ENCODE results near the gene WIPF1.

WIPF1 gene

DNA sequence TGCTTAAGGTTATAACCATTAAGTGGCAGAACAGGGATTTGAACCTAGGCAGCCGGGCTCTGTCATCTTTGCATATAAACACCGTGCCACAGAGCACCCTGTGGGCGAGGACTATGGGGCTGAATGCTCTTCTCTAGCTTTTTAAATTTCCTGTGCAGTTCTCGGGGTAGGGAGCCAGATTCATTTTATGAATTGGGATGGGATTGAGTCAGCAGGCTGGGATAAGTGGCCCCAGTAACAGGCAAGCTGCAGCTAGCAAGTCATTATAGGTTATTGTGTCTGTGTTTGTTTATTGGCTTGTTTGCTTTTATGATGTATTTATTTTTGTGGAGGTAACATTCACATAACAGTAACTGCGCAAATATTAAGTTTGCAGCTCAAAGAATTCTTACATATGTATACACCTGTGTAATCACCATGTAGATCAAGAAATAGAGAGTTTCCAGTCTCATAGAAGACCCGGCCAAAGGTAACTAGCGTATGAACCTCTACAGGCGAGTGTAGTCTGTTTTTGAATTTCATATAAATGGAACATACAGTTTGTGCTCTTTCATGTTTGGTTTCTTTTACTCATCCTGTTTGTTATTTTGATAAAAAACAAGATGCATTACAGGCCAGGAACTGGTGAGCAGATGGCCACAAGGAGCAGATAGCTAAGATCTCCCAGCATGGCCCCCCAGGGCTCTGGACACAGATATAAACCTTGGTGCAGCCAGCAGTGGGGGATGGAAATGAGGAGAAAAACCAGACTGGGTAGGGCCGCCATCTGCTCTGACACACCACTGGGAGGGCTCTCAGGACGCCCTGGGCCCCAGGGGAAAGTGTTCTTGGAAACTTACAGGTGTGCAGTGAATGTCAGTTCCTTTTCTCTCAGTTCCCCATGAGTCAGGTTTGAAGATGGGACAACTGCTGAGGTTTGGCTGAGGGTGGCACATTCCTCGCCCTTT lies 61.6 kb downstream of the WIPF1 start:
- no peak for DNase-seq (ENCODE audit: low read depth)

DNA sequence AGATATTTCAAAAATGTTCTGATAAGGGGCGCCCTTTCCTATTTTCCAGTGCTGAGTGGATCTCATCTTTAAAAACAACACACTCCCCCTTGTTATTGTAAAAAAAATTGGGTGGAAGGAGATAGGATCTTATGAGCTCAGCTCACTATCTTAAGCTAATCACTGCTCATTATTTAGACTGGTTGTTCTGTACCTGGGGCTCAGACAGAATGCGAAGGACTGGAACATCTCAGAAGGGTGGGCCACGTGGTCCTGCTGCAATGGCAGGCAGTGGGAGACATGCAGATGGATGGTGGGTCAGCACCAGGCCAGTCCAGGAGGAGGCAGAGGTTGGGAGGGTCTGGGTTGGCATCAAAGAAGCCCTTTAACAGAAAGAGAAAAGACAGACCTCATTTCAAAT lies 62.5 kb downstream of the WIPF1 start:
- no peak for DNase-seq (ENCODE audit: low read depth)

DNA sequence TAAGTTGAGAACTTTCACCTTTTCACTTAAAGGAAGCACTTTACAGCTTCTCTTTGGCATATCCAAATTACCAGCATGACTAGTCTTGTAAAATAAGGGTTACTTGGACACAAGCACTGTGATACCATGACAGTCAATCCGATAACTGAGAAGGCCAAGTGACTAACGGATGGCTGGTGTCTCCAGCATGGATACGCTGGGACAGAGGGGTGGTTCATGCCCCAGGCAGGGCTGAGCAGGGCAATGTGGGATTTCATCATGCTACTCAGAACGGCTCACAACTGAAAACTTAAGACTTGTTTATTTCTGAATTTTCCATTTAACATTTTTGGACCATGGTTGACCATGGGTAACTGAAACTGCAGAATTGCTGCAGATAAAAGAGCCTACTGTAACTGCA lies 67.7 kb downstream of the WIPF1 start:
- DNase-seq (ENCODE audit: low read depth), result no peak

DNA sequence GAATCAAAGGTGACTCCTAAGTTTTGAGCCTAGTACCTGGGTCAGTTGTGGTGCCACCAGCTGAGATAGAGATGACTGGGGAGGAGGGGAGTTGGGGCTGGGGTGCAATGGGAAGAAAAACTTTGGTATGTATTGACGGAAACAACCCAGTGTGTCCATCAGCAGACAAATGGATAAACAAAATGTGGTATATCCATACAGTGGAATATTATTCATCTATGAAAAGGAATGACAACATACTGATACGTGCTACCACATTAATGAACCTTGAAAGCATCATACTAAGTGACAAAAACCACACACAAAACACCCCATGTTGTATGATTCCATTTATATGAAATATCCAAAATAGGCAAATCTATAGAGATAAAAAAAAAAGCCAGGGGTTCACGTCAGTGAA lies 69.6 kb downstream of the WIPF1 start:
- DNase-seq (ENCODE audit: low read depth), result no peak

DNA sequence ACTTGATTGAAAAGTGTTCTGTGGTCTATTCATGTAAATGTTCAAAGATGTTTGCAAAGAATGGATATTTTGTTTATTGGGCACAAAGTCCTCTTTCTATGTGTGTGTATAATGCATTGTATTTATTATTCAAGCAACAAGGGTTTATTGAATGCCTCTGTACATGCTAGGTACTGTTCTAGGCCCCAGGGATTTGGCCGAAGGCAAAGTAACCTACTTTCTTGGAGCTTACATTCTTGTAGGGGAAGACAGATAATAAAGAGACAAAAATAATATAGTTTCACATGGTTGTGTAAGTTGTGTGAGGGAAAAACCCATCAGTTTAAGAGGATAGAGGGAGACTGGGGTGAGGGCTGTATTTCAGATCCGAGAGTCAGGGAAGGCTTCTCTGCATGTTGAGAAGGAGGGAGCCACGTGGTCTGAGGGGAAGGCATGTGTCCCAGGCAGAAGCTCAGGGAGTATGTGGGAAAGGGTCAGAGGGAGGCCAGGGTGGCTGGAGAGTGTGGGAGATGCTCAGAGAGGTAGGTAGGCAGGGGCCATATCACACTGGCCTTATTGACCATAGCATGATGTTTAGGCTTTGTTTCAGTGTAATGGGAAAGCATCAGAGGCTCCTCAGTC lies 70.4 kb downstream of the WIPF1 start:
- DNase-seq (ENCODE audit: low read depth), result no peak

DNA sequence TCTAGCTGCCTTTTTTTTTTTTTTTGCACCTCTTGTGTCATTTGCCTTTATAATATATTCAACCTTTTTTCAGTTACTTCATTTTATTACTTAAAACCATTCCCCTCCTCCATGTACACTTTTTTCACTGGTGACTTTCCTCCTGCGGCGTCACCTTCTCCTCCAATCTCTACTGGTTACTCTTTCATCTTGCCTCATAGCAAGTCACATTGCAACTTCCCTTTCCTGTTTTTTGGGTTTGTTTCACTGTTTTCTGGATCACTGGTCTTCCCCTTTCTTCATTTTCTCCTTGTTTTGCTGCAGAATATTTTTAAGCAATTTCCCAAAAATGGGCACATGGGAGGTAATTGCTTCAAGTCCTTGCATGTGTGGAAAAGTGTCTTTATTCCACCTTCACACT lies 73.1 kb downstream of the WIPF1 start:
- no peak for DNase-seq (ENCODE audit: low read depth)

DNA sequence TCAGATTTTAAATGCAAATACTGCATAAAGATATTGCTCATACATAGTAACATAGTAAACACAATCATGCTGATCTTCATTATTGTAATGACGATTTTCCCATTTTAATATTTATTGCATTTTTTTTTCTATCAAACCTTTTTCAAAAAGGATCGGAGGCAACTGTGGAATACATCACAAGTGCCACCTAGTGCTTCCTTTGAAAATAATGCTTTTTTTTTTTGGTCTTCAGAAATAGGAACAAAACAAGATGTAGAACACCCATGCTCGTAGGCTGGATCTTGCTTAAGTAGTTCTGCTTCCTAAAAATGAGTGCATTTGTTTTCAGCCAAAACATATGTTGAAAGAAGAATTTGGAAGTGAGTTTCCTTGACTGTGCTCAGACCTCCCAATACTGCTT lies 75.1 kb downstream of the WIPF1 start:
- no peak for DNase-seq (ENCODE audit: low read depth)

DNA sequence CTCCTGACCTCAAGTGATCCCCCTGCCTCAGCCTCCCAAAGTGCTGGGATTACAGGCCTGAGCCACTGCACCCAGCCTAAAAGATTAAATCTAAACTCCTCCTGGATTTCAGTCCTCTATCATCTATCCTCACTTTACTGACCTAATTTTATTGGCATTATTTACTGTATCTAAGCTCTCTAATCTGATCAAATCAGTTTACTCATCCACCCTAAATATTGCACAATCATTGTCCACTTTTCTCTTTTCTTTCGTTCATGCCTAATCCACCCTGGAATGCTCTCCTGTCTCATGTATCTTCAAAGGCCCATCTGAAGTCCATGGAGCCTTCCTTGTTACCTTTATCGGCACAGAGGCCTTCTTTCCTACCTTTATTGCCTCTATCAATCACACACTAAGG lies 79.2 kb downstream of the WIPF1 start:
- DNase-seq (ENCODE audit: low read depth), result no peak

DNA sequence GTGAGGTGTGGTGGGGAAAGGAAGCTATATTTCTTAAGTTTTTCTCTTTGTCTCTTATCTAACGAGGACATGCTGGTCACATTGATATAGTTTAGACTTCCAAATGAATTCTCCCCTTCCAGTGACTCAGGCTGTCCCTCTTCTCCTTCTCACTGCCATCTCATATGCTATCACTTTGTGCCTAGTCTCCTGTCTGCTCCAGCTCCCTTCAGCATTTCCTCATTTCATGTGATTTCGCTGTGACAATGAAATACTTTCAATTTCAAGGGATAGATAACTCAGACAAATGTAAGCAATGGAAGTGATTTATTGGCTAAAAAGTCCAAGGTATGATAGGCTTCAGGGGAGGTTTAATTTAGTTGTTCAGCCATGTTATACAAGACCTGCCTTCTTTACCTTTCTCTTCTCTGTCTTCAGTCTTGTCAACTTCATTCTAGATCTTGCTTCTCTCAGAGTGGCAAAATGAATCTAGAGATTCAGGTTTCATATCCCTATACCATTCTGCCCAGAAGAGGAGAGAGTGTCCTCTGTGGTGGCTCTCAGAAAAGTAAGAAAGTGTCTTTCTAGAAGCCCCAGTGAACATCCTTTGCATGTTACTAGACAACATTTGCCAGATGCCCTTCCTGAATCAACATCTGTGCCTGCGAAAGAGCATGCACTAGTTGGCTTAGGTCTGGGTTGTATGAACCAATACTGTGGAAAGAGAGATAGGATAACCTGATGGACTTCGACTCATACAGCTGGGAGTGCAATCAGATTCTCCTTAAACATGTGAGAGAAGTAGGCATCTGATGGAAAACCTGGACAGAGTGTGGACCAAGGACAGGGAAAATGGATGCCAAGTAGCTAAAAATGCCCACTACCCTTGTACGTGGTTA lies 80.9 kb downstream of the WIPF1 start:
- DNase-seq (ENCODE audit: low read depth), result no peak

DNA sequence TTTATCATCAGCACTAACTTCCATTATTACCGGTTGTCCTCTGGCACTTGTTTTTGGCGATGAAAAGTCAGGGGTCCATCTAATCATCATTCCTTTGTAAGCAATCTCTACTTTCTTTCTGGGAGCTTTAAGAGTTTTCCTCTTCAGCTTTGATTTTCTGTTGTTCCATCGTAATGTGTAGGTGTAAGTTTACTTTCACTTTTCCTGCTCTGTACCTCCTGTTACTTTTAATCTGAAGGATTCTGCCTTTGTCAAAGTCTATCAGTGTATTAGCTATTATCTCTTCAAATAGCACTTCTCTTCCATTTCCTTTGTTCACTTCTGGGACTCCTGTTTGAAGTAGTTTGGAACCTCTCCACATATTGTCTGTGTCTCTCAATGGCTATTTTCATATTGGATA lies 85.3 kb downstream of the WIPF1 start:
- no peak for DNase-seq (ENCODE audit: low read depth)

DNA sequence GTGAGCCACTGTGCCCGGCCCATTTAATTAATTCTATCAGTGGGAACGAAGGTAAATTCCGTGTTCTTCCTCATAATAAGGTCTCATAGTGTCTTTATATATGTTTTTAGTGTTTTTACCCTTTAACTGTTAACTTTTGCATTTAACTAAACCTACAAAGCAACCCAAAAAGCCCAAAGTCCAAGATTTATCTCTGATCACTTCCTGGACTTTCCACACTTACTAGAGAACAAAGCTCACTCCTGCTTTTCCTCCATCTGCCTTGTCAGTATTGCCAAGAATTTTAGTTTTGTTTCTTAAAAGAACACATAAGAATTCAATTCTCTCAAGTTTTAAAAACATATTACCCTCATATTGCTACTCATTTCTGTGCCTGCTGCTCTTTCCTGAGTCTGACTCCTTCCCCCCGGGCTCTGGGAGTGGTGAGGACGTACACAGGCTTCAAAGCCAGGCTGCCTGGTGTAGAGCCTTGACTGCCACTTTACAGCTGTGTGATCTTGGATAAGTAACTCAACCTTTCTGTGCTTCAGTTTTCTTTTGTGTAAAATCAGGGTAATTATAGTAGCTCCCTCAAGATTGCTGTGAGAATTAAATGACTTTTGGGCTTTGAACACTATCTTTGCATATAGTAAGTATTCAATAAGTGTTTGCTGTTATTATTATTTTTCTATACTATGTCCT lies 85.9 kb downstream of the WIPF1 start:
- no peak for DNase-seq (ENCODE audit: low read depth)

DNA sequence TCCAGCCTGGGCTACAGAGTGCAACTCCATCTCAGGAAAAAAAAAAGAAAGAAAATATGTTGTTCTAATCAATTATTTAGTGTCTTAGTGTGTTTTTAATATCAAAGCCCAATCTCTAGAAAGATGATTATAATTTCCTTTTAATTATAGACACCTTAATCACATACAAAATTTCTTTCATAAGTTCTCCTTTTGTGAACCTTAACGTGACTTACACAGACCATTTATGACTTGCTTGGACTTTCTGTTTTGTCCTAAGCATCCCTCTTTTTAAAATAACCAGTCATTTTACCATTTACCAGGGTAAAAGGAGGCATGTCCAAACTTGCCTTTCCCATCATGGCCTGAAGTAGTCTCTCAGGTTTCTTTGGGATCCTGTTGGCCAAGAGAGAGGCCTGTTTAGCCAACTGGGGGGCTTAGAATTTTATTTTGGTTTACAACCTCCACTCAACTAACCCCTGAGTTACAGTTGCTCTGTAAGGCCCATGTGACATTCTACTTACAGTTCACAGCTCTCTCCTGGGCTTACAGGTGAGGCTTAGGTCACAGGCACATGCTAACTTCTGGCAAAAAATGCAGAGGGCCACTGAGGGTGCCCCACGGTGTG lies 86.9 kb downstream of the WIPF1 start:
- no peak for DNase-seq (ENCODE audit: low read depth)

Measured in activated T-helper 1 cell treated with Interleukin-2 at 50 U/mL for 16 hours (primary cell).